K562 (cell line): ENCODE results near the gene USP46.

ENCODE experiments used
- ASH1L ChIP-seq: fragments of 450-650 bp; IDR thresholded peaks from 2 replicates; pipeline ENCODE4 v1.6.1; 2018; ENCODE audit warnings: borderline replicate concordance, mild to moderate bottlenecking, low read depth; ENCODE audit not compliant: partially characterized antibody
- FOS ChIP-seq: IDR thresholded peaks from 3 replicates; pipeline ENCODE4 v1.6.1; 2011; ENCODE audit not compliant: insufficient read length; ENCODE audit errors: extremely low read depth
- JUND ChIP-seq, 2 experiments: IDR thresholded peaks; 2 replicates in 1 of 2; 3 replicates in 1 of 2; pipeline ENCODE4 v1.6.1; 2011; ENCODE audit warnings: borderline replicate concordance in 2 of 2, low read depth in 2 of 2, low read length in 2 of 2, improper control_type of control experiment in 1 of 2, missing biosample characterization in 1 of 2, missing genetic modification characterization in 1 of 2, missing genetic modification reagents in 1 of 2
- NFYB ChIP-seq: IDR thresholded peaks from 2 replicates; pipeline ENCODE4 v1.6.1; 2011; ENCODE audit warnings: mild to moderate bottlenecking, moderate library complexity; ENCODE audit not compliant: insufficient read length; ENCODE audit errors: extremely low read depth
- ZNF212 ChIP-seq: fragments of 450-650 bp; formaldehyde crosslinking; IDR thresholded peaks from 2 replicates; pipeline ENCODE4 v1.4.0; 2020; ENCODE audit warnings: mild to moderate bottlenecking
- TF ChIP-seq, protein P1 (sequence below), 2 experiments: fragments of 450-650 bp; conservative IDR thresholded peaks; 2 replicates each; pipeline ENCODE4 v1.6.1; 2017; ENCODE audit warnings: mild to moderate bottlenecking in 2 of 2, moderate library complexity in 2 of 2
- TF ChIP-seq, protein P2 (sequence below): sonication (generic); formaldehyde crosslinking; IDR thresholded peaks from 2 replicates; pipeline ENCODE4 v1.8.0; 2022; ENCODE audit warnings: mild to moderate bottlenecking, missing genetic modification reagents, borderline replicate concordance

DNA sequence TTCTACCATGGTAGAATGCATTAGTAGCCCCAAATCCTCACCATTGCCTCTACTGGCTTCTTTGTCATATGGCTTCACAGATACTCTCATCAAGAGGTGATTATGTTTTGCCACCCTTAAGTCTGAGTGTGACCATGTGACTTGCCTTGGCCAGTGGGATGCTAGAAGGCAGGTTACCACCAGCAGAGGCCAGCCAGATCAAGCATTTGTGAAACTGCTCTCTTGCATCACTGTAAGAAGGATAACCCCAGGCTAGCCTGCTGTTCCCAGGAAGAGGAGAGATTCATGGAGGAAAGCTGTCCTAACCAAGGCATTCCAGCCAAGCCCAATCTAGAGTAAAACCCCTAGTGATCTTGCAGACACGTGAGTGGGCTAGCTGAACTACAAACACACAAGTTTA lies 46.8 kb downstream of the USP46 start:
- TF ChIP-seq NFYB (no peak), JUND (IDR thresholded peaks at IDR 0.05; ENCODE audit: borderline replicate concordance, low read depth, low read length) (no peak), JUND (tag; IDR thresholded peaks at IDR 0.05; ENCODE audit: borderline replicate concordance, low read depth, low read length) (no peak), ZNF212 (CRISPR knock-in tag) (no peak), FOS (no peak), ASH1L (no peak)
- TF ChIP-seq, protein P1, sequence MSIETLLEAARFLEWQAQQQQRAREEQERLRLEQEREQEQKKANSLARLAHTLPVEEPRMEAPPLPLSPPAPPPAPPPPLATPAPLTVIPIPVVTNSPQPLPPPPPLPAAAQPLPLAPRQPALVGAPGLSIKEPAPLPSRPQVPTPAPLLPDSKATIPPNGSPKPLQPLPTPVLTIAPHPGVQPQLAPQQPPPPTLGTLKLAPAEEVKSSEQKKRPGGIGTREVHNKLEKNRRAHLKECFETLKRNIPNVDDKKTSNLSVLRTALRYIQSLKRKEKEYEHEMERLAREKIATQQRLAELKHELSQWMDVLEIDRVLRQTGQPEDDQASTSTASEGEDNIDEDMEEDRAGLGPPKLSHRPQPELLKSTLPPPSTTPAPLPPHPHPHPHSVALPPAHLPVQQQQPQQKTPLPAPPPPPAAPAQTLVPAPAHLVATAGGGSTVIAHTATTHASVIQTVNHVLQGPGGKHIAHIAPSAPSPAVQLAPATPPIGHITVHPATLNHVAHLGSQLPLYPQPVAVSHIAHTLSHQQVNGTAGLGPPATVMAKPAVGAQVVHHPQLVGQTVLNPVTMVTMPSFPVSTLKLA (conservative IDR thresholded peaks at IDR 0.05), result no peak
- TF ChIP-seq, protein P2, sequence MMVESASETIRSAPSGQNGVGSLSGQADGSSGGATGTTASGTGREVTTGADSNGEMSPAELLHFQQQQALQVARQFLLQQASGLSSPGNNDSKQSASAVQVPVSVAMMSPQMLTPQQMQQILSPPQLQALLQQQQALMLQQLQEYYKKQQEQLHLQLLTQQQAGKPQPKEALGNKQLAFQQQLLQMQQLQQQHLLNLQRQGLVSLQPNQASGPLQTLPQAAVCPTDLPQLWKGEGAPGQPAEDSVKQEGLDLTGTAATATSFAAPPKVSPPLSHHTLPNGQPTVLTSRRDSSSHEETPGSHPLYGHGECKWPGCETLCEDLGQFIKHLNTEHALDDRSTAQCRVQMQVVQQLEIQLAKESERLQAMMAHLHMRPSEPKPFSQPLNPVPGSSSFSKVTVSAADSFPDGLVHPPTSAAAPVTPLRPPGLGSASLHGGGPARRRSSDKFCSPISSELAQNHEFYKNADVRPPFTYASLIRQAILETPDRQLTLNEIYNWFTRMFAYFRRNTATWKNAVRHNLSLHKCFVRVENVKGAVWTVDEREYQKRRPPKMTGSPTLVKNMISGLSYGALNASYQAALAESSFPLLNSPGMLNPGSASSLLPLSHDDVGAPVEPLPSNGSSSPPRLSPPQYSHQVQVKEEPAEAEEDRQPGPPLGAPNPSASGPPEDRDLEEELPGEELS (CRISPR knock-in tag), result no peak
